AG04450 (cell line): Measurements from ENCODE around the gene RAB7A. TPM values are rescaled to one million over a fixed set of nuclear protein-coding genes. Genes with fewer than 3 reads are reported as not detected.

ENCODE experiments used
- CTCF ChIA-PET: fragments of 300-600, 350-600 bp; formaldehyde crosslinking; extraction: SDS; loops from one replicate; lab custom pipeline; 2022; ENCODE audit warnings: antibody characterized with exemption, inconsistent platforms; lab: Charles Lee
- POLR2A ChIA-PET: fragments of 350-600 bp; formaldehyde crosslinking; extraction: SDS; loops from one replicate; lab custom pipeline; 2021; ENCODE audit warnings: antibody characterized with exemption, inconsistent platforms; lab: Yijun Ruan, JAX
- DNase-seq: peaks from one replicate; pipeline ENCODE4 v3.0.0-alpha.2; 2011; ENCODE audit warnings: low read depth, low spot score
- H3K27ac ChIP-seq: one replicate; pipeline ENCODE4 v1.5.1; 2012; ENCODE audit warnings: low read depth, low read length, control low read depth
- H3K27me3 ChIP-seq: one replicate; pipeline ENCODE4 v1.6.0; 2012; ENCODE audit warnings: low read length; ENCODE audit not compliant: control insufficient read depth, insufficient read depth
- H3K4me3 ChIP-seq: 2 replicates; pipeline ENCODE4 v1.5.1; 2011; ENCODE audit warnings: mild to moderate bottlenecking, low read depth, low read length, control low read depth
- H3K9me3 ChIP-seq: 2 replicates; pipeline ENCODE4 v1.5.1; 2012; ENCODE audit warnings: low read length; ENCODE audit not compliant: control insufficient read depth, insufficient read depth
- polyA plus RNA-seq: library from polyadenylated mRNA; depleted of rRNA; stranded (reverse); fragments of >200 nt; gene quantifications from 2 replicates; pipeline ENCODE4 v1.2.3, GENCODE V29; 2011
- TF ChIP-seq, protein P1 (sequence below): IDR thresholded peaks from 2 replicates; pipeline ENCODE4 v1.5.1; 2011; ENCODE audit warnings: low read depth, low read length, control low read depth, inconsistent platforms

Gene RAB7A
- polyA plus RNA-seq, 1 experiment, result 261 TPM

DNA sequence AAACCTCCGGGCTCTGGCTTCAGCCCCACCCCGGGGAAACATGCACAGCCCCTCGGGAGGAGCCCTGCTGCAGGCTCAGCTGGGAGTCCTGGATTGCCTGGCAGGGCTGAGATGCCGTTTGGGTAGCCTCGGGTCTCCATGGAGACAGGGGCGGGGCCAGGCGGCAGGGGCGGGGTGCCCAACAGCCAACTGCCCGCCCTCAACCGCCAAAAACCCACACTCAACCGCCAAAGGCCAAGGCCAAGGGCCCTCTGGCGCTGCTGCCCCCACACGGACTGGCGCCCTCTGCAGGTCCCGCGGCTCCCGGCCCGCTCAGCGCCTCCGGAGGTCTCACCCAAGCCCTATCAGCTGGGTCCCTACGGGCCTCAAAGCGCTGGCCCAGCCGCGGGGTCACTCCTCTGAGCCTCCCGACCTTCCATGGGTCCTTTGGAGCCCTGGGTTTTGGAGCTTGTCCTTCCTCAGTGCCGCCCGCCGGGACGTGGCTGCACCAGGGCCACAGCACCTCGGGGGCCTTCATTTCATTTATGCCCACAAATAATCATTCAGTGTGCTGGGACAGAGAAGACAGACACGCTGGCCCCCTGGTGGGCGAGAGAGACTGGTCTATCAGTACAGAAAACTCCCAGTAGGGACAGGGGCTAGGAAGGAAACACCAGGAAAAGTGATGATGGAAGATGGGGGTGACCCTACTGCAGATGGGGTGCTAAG is 119.9 kb downstream of the RAB7A start:
- CTCF ChIA-PET, result interaction anchor here (0.7 to 5.2 kb wide), 17 partner anchors 10 to 228 kb away, joined by 3 to 37 read pairs (median 4); partner anchors contain the start of gene ACAD9
- TF ChIP-seq, protein P1, sequence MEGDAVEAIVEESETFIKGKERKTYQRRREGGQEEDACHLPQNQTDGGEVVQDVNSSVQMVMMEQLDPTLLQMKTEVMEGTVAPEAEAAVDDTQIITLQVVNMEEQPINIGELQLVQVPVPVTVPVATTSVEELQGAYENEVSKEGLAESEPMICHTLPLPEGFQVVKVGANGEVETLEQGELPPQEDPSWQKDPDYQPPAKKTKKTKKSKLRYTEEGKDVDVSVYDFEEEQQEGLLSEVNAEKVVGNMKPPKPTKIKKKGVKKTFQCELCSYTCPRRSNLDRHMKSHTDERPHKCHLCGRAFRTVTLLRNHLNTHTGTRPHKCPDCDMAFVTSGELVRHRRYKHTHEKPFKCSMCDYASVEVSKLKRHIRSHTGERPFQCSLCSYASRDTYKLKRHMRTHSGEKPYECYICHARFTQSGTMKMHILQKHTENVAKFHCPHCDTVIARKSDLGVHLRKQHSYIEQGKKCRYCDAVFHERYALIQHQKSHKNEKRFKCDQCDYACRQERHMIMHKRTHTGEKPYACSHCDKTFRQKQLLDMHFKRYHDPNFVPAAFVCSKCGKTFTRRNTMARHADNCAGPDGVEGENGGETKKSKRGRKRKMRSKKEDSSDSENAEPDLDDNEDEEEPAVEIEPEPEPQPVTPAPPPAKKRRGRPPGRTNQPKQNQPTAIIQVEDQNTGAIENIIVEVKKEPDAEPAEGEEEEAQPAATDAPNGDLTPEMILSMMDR, result peak; percentile 68
- POLR2A ChIA-PET, result interaction anchor here (0.6 to 1.4 kb wide), 3 partner anchors 166 to 378 kb away, joined by 3 to 6 read pairs (median 5); no protein-coding TSS in a partner anchor
- no peak overlapping the region for H3K27ac ChIP-seq
- H3K9me3 ChIP-seq, result no peaks in the 10 kb centered on the region; the same call in 1 of the 2 replicates
- peak overlapping the region; percentile 49 for H3K4me3 ChIP-seq
- DNase-seq, result no peak
- H3K27me3 ChIP-seq, result no peaks in the 10 kb centered on the region

DNA sequence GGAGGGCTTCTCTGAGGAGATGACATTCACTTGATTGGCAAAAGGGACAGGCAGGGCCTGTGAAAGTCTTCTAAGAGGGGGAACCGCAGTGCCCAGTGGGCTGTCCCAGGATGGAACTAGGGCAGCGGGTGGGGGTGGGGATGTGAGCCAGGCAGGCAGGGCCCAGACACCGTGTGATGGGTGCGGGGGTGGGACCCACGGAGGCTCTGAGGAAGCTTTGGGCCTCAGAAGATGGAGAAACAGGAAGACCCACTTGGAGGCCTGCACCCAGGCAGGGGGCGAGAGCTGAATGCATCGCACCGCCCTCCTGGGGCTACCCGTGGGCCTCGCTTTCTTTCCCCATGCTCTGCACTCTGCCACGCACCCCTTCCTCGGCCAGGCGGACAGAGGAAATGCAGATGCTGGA is 120.5 kb downstream of the RAB7A start:
- no peak for DNase-seq
- Histone ChIP-seq H3K27ac (no peak overlapping the region), H3K27me3 (no peaks in the 10 kb centered on the region), H3K4me3 (no peak overlapping the region), H3K9me3 (no peaks in the 10 kb centered on the region; the same call in 1 of the 2 replicates)
- POLR2A ChIA-PET, result interaction anchor here (0.6 to 1.4 kb wide), 3 partner anchors 54 to 377 kb away, joined by 4 to 6 read pairs (median 5); no protein-coding TSS in a partner anchor
- CTCF ChIA-PET, result interaction anchor here (0.9 to 5.2 kb wide), 13 partner anchors 10 to 229 kb away, joined by 3 to 37 read pairs (median 4); partner anchors contain the start of gene ACAD9
- TF ChIP-seq, protein P1, result no peak

DNA sequence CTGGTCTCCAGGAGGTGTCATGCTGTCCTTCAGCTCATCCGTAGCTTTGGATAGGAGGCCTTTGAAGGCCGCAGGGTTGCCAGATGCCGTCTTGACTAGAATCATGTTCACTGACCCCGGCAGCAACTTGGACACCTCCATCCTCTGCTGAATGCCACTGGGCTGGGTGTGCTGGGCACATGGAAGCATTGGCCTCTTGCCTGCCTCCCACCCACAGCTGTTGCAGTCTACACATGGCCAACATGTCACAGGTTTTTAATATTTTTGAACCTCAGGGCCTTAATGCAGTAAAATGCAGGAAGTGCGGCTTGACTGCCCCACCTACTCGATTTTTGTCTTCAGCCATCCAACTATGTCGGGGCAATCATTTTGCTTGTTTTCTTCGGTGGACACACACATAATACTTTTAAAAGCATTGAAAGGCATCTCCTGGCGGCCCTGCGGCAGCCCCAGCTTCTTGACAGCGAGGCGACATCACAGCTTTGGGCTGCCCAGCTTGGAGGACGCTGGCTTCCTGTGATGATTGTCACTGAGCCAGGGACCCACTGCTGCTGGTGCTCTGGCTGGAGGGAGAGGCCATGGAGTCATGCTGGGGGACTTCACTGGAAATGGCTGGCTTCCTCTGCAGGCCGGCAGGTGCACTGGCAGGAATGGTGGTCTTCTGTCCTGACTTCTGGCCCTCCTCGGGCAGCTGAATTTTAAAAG is 121.8 kb downstream of the RAB7A start:
- ChIA-PET CTCF (interaction anchor here (3.5 to 5.2 kb wide), 2 partner anchors 167 to 230 kb away, joined by 32 to 37 read pairs; no protein-coding TSS in a partner anchor), POLR2A (no interaction called here)
- H3K27ac ChIP-seq, result no peak overlapping the region

DNA sequence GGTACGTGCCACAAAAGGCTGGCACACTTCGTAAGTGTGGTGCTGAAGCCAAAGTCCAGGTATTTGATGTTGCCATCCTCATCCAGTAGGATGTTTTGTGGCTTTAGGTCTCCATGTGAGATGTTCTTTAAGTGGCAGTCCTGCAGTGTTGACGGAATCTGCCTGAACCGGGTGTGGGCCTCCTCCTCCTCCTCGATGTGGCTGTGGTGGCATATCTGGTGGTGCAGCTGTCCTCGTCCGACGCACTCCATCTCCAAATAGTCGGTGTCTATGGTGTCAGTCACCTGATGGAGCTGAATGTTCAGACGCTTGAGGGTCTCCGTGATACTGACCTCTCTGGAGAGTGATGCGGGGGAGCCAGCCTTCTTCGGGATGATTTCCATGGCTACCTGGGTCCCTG is 123.0 kb downstream of the RAB7A start:
- no peak for DNase-seq
- ChIA-PET POLR2A (no interaction called here), CTCF (interaction anchor here (0.6 to 5.2 kb wide), 3 partner anchors 15 to 168 kb away, joined by 5 to 32 read pairs (median 7); no protein-coding TSS in a partner anchor)
- TF ChIP-seq, protein P1, result no peak
- Histone ChIP-seq H3K9me3 (peaks cover 12% of the 10 kb centered on the region), H3K4me3 (no peak overlapping the region), H3K27ac (no peak overlapping the region), H3K27me3 (no peaks in the 10 kb centered on the region)

More for the DNA sequence above, 121.8 kb downstream of the RAB7A start:
- Histone ChIP-seq H3K4me3 (no peak overlapping the region), H3K27me3 (no peaks in the 10 kb centered on the region), H3K9me3 (peaks cover under 1% of the 10 kb centered on the region; the same call in 1 of the 2 replicates)
- no peak for DNase-seq
- TF ChIP-seq, protein P1, result no peak
